ENCODE measurements around the gene SRGAP3. TPM values are rescaled to one million over a fixed set of nuclear protein-coding genes. Genes with fewer than 3 reads are reported as not detected.

Gene SRGAP3
- total RNA-seq, 1 experiment from 2014 or later, result 0.69 TPM

GRCh38 chr3:8966820-8967348 lies 282.6 kb downstream of the SRGAP3 start:
- H3K4me1 ChIP-seq (ENCODE audit: insufficient read depth, low read length, poor library complexity, severe bottlenecking), result peaks cover 17% of the 10 kb centered on the region
- DNase-seq (ENCODE audit: low spot score), result no peak
- intact Hi-C loops (cut with micrococcal nuclease; ENCODE audit: unreplicated experiment), result no loop called here
- no peaks in the 10 kb centered on the region for H3K9me3 ChIP-seq (ENCODE audit: low read depth, low read length, poor library complexity, severe bottlenecking)
- TF ChIP-seq EZH2 (IDR thresholded peaks at IDR 0.05; ENCODE audit: borderline replicate concordance, low read depth, low read length, poor library complexity, severe bottlenecking), result no peak
- TF ChIP-seq, protein P1, sequence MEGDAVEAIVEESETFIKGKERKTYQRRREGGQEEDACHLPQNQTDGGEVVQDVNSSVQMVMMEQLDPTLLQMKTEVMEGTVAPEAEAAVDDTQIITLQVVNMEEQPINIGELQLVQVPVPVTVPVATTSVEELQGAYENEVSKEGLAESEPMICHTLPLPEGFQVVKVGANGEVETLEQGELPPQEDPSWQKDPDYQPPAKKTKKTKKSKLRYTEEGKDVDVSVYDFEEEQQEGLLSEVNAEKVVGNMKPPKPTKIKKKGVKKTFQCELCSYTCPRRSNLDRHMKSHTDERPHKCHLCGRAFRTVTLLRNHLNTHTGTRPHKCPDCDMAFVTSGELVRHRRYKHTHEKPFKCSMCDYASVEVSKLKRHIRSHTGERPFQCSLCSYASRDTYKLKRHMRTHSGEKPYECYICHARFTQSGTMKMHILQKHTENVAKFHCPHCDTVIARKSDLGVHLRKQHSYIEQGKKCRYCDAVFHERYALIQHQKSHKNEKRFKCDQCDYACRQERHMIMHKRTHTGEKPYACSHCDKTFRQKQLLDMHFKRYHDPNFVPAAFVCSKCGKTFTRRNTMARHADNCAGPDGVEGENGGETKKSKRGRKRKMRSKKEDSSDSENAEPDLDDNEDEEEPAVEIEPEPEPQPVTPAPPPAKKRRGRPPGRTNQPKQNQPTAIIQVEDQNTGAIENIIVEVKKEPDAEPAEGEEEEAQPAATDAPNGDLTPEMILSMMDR (conservative IDR thresholded peaks at IDR 0.05; ENCODE audit: low read depth, low read length), result no peak
- POLR2A ChIA-PET (ENCODE audit: low non-redundant PET), result no interaction called here
- no peak overlapping the region for H3K27ac ChIP-seq (ENCODE audit: low read depth, low read length, poor library complexity, severe bottlenecking)
- CTCF ChIA-PET, result no interaction called here
- H3K4me3 ChIP-seq (ENCODE audit: low read depth, low read length, poor library complexity, severe bottlenecking), result no peak overlapping the region
- no peaks in the 10 kb centered on the region for H3K27me3 ChIP-seq (replicated peaks; ENCODE audit: insufficient read depth, low read depth, low read length, poor library complexity)
- no peaks in the 10 kb centered on the region for H3K36me3 ChIP-seq (ENCODE audit: insufficient read depth, low read length, poor library complexity, severe bottlenecking)
- BruUV-seq (replicated peaks), result no TSS peak

GRCh38 chr3:8966150-8966819 lies 283.2 kb downstream of the SRGAP3 start:
- H3K27me3 ChIP-seq (replicated peaks; ENCODE audit: insufficient read depth, low read depth, low read length, poor library complexity), result no peaks in the 10 kb centered on the region
- H3K36me3 ChIP-seq (ENCODE audit: insufficient read depth, low read length, poor library complexity, severe bottlenecking), result no peaks in the 10 kb centered on the region
- peaks cover 17% of the 10 kb centered on the region for H3K4me1 ChIP-seq (ENCODE audit: insufficient read depth, low read length, poor library complexity, severe bottlenecking)
- no peaks in the 10 kb centered on the region for H3K9me3 ChIP-seq (ENCODE audit: low read depth, low read length, poor library complexity, severe bottlenecking)
- ChIA-PET POLR2A (ENCODE audit: low non-redundant PET) (no interaction called here), CTCF (no interaction called here)
- TF ChIP-seq, protein P1 (conservative IDR thresholded peaks at IDR 0.05; ENCODE audit: low read depth, low read length), result no peak
- TF ChIP-seq EZH2 (IDR thresholded peaks at IDR 0.05; ENCODE audit: borderline replicate concordance, low read depth, low read length, poor library complexity, severe bottlenecking), result no peak
- intact Hi-C loops (cut with micrococcal nuclease; ENCODE audit: unreplicated experiment), result no loop called here
- no peak overlapping the region for H3K27ac ChIP-seq (ENCODE audit: low read depth, low read length, poor library complexity, severe bottlenecking)
- no peak overlapping the region for H3K4me3 ChIP-seq (ENCODE audit: low read depth, low read length, poor library complexity, severe bottlenecking)
- BruUV-seq (replicated peaks), result no TSS peak
- no peak for DNase-seq (ENCODE audit: low spot score)

DNA sequence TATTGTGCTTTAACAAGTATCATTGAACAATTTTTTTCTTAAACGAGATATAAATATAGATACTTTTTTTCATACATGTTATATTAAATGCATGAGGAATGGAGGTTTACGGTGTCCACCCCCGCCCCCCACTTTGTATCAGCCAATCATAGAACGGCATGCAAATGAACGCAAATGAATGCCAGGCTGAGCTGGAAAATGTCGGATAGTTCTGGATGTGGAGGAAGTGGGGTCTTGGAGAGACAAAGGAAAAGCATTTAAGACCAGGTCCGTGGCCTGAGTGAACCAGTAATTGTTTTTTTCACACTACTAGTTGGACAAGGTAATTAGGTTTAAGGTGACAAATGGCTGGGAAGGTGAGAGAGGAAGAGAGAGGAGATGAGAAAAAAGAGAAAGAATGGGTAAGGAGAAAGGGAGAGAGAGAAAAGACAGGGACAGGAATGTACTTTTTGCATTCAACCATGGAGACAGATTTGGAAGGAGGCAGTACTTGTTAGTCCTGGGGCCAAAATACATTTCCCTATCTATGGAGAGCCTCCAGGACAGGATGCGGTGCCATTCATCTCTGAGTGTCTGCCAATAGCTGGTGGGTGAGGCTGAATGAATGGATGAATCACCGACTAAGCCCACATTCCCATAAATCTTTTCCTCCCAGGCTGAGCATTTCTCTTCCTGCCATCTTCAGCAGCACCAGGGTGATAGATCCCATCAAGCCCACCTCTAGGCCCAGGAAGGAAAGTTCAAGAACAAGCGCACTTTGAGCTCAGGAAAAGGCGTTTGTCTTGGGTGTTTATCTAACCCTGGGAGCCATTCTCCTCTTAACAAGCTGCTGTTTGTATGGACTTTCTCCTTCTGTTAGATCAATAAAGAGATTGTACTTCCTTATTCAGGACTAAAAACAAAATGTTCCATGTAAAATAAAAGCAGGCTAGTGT lies 284.7 kb downstream of the SRGAP3 start:
- Histone ChIP-seq H3K4me3 (ENCODE audit: low read depth, low read length, poor library complexity, severe bottlenecking) (no peak overlapping the region), H3K27ac (ENCODE audit: low read depth, low read length, poor library complexity, severe bottlenecking) (no peak overlapping the region), H3K9me3 (ENCODE audit: low read depth, low read length, poor library complexity, severe bottlenecking) (no peaks in the 10 kb centered on the region), H3K4me1 (ENCODE audit: insufficient read depth, low read length, poor library complexity, severe bottlenecking) (peaks cover 17% of the 10 kb centered on the region), H3K27me3 (replicated peaks; ENCODE audit: insufficient read depth, low read depth, low read length, poor library complexity) (no peaks in the 10 kb centered on the region), H3K36me3 (ENCODE audit: insufficient read depth, low read length, poor library complexity, severe bottlenecking) (no peaks in the 10 kb centered on the region)
- BruUV-seq (replicated peaks), result no TSS peak
- intact Hi-C loops (cut with micrococcal nuclease; ENCODE audit: unreplicated experiment), result no loop called here
- ChIA-PET POLR2A (ENCODE audit: low non-redundant PET) (no interaction called here), CTCF (interaction anchor here (0.7 kb wide), 1 partner anchor 104 kb away, joined by 3 read pairs; no protein-coding TSS in a partner anchor)
- DNase-seq (ENCODE audit: low spot score), result peak; percentile 50
- TF ChIP-seq, protein P1 (conservative IDR thresholded peaks at IDR 0.05; ENCODE audit: low read depth, low read length), result no peak
- TF ChIP-seq EZH2 (IDR thresholded peaks at IDR 0.05; ENCODE audit: borderline replicate concordance, low read depth, low read length, poor library complexity, severe bottlenecking), result no peak

All from A673 (cell line).